Astrocyte of the spinal cord (primary cell): ENCODE measurements around the gene C13orf46.
"Not testable (repeated sequence)": the region's sequence is repeated elsewhere in the genome, so short reads cannot be mapped to it uniquely, and the experiment has no call there.

ENCODE experiments used
- DNase-seq: peaks from one replicate; pipeline ENCODE4 v3.0.0; 2011; ENCODE audit warnings: low read depth, low spot score
- H3K4me3 ChIP-seq: 2 replicates; pipeline ENCODE4 v1.5.1; 2011; ENCODE audit warnings: low read depth, mild to moderate bottlenecking, low read length, moderate library complexity
- in situ Hi-C: cut with HindIII; loops from 2 replicates; pipeline ENCODE4 v1.10.0; 2017; ENCODE audit warnings: low sequenced_read_pairs
- TF ChIP-seq, protein P1 (sequence below): IDR thresholded peaks from 2 replicates; pipeline ENCODE4 v1.5.1; 2012; ENCODE audit warnings: low read depth, mild to moderate bottlenecking, low read length, inconsistent platforms

Gene C13orf46

DNA sequence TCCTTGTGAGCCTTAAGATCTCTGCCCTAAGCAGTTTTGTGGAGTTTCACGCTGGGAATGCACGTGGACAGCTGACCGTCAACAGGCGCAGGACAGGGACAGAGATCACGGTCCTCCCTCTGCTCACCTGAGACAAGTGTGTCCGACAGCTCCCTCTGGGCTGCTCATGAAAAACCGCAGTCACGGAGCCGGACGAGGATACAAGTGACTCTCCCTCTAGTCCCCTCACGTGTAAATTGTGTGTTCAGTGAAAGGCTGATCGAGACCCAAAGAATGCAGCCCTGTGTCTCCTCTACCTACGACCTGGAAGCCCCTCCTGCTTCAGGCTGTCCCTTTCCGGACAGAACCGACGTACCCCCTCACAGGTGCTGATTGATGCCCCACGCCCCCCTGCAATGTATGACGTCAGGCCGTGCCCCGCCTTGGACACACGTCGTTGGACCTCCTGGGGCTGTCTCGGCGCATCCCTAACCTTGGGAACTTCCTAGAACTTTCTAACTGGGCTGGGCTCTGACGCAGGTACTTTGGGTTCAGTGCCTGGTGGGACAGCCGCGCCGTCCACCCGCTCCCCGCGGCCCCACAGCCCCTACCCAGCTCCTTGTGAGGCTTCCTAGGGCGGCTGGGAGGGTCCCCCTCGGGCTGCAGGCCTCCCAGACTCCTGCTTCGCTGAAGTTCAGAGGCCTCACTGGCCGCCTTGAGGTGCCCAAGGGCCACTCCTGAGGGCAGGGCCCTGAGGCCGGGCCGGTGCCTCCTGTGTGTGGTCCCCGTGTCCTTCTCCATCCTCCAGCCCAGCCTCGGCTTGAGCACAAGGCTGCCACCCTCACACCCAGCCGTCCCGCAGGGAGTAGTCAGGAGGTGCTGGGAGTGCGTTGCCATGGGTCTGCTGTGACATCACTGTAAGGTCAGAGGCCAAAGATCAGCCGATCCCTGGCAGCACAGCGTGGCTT is at the start of gene C13orf46:
TSS of gene C13orf46 (minus strand) at position 859 of the 947 bp plus-strand sequence. CDS start at position 780, 79 bp downstream.
- H3K4me3 ChIP-seq = no peak within 1 kb of the TSS
- no peak for DNase-seq
- TF ChIP-seq, protein P1, sequence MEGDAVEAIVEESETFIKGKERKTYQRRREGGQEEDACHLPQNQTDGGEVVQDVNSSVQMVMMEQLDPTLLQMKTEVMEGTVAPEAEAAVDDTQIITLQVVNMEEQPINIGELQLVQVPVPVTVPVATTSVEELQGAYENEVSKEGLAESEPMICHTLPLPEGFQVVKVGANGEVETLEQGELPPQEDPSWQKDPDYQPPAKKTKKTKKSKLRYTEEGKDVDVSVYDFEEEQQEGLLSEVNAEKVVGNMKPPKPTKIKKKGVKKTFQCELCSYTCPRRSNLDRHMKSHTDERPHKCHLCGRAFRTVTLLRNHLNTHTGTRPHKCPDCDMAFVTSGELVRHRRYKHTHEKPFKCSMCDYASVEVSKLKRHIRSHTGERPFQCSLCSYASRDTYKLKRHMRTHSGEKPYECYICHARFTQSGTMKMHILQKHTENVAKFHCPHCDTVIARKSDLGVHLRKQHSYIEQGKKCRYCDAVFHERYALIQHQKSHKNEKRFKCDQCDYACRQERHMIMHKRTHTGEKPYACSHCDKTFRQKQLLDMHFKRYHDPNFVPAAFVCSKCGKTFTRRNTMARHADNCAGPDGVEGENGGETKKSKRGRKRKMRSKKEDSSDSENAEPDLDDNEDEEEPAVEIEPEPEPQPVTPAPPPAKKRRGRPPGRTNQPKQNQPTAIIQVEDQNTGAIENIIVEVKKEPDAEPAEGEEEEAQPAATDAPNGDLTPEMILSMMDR = no peak
- in situ Hi-C loops = no loop called here

DNA sequence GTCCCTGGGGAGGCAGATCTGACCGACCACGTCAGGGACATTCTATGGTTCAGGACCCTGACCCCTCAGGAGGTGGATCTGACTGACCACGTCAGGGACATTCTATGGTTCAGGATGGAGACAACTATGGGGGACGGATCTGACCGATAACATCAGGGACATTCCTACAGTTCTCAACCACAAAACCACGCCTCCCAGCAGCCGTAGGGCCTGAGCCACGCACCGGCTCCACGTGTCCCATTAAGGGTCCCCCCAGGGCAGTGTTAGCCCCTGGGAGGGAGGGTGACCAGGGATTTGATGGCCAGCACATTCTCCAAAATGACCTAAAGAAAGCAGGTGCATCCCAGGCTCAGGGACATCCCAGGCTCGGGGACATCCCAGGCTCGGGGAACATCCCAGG is 49.0 kb upstream of the C13orf46 start:
- H3K4me3 ChIP-seq = no peak overlapping the region
- in situ Hi-C loops = no loop called here
- TF ChIP-seq, protein P1 = no peak
- no peak for DNase-seq

DNA sequence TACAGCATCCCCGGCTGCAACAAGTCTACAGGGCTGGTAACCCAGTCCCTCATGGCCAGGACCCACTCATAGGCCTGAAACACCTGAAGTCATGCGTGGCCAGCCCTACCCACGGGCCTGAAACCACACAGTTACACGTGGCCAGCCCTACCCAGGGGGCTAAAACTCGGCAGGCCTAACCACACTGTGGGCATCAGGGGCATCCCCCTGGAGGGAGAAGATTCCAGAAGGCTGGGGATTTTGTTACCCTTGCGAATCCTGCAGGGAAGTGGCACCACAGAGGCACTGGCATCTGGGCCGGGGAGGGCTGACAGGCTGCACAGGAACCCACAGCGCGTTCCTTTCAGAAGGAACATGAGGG is 48.4 kb upstream of the C13orf46 start:
- in situ Hi-C loops = no loop called here
- no peak for DNase-seq

GRCh38 chr13:114021464-114022308 is 47.8 kb upstream of the C13orf46 start:
- in situ Hi-C loops = no loop called here
- TF ChIP-seq, protein P1 = no peak
- H3K4me3 ChIP-seq = no peak overlapping the region
- no peak for DNase-seq

More for the DNA sequence above, 48.4 kb upstream of the C13orf46 start:
- TF ChIP-seq, protein P1 = no peak
- no peak overlapping the region for H3K4me3 ChIP-seq

DNA sequence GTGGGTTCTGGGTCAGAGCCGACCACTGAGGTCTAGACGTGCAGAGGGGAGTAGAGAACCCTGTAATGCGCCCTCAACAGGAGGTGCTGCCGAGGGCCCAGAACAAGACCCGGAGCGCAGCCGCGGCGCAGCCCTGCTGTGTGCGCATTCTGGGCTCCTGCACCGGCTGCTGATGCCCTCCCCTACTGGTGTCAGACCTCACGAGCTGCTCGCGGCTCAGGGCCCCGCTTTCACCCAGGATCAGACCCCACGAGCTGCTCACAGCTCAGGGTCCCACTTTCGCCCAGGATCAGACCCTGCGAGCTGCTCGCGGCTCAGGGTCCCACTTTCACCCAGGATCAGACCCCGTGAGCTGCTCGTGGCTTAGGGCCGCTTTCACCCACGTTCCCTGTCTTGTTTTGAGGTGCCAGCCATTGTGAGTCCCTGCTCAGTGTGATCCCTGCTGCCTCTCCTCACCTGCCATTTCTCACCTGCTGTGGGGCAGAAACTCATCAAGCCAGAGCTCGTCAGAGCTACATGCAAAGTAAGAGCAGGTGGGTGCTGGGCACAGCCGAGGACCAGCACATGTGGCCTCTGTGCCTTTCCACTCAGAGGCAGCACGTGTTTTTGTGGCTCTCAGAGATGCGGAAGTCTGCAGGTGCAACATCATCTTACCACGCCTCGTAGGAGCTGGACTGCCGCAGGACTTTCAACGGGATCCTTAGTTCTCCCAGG is 47.0 kb upstream of the C13orf46 start:
- in situ Hi-C loops = no loop called here
- no peak overlapping the region for H3K4me3 ChIP-seq
- TF ChIP-seq, protein P1 = no peak
- DNase-seq = no peak

- DNase-seq, H3K4me3 ChIP-seq, in situ Hi-C loops: not testable (repeated sequence)
Measured at GRCh38 chr13:114020134-114020533, 46.3 kb upstream of the C13orf46 start.
